Fibroblast of lung (primary cell): Measurements from ENCODE around the gene ARHGAP10. TPM values are rescaled to one million over a fixed set of nuclear protein-coding genes. Genes with fewer than 3 reads are reported as not detected.

ENCODE experiments used
- DNase-seq, 2 donors: peaks; one replicate each; pipeline versions ENCODE4 v3.0.0 to v3.0.0-alpha.2; 2010; ENCODE audit warnings: low read depth in 2 of 2
- H2AFZ ChIP-seq: 2 replicates; pipeline ENCODE4 v1.5.1; 2012; ENCODE audit warnings: low read length, control low read depth, inconsistent platforms
- H3K27ac ChIP-seq: 2 replicates; pipeline ENCODE4 v1.5.1; 2011; ENCODE audit warnings: low read length, control low read depth; ENCODE audit not compliant: insufficient read depth
- H3K27me3 ChIP-seq: 2 replicates; pipeline ENCODE4 v1.5.1; 2011; ENCODE audit warnings: mild to moderate bottlenecking, low read length; ENCODE audit not compliant: control insufficient read depth, insufficient read depth
- H3K36me3 ChIP-seq: 2 replicates; pipeline ENCODE4 v1.5.1; 2011; ENCODE audit warnings: low read length; ENCODE audit not compliant: control insufficient read depth, insufficient read depth
- H3K4me1 ChIP-seq: 2 replicates; pipeline ENCODE4 v1.5.1; 2011; ENCODE audit warnings: low read length; ENCODE audit not compliant: control insufficient read depth, insufficient read depth; ENCODE audit errors: extremely low read depth
- H3K4me2 ChIP-seq: 2 replicates; pipeline ENCODE4 v1.5.1; 2011; ENCODE audit warnings: low read length, control low read depth; ENCODE audit not compliant: insufficient read depth; ENCODE audit errors: extremely low read depth
- H3K4me3 ChIP-seq, 4 experiments: fragments of 200-600 bp in 1 of 4; sonication (generic) in 1 of 4; replicated peaks in 1 of 4; 2 replicates each; pipeline ENCODE4 v1.5.1; 2011 to 2016; ENCODE audit warnings: low read length in 4 of 4, low read depth in 3 of 4, mild to moderate bottlenecking in 3 of 4, control low read depth in 2 of 4, inconsistent platforms in 1 of 4, mixed read lengths in 1 of 4; ENCODE audit not compliant: insufficient read depth in 1 of 4; ENCODE audit errors: control extremely low read depth in 1 of 4
- H3K79me2 ChIP-seq: 2 replicates; pipeline ENCODE4 v1.5.1; 2012; ENCODE audit warnings: mild to moderate bottlenecking, low read length, inconsistent platforms; ENCODE audit not compliant: control insufficient read depth, insufficient read depth
- H3K9ac ChIP-seq: 2 replicates; pipeline ENCODE4 v1.5.1; 2011; ENCODE audit warnings: mild to moderate bottlenecking, low read length, control low read depth; ENCODE audit not compliant: insufficient read depth
- H3K9me3 ChIP-seq: 2 replicates; pipeline ENCODE4 v1.5.1; 2012; ENCODE audit warnings: low read depth, low read length; ENCODE audit not compliant: control insufficient read depth, insufficient read depth
- H4K20me1 ChIP-seq: 2 replicates; pipeline ENCODE4 v1.5.1; 2011; ENCODE audit warnings: low read length; ENCODE audit not compliant: control insufficient read depth, insufficient read depth; ENCODE audit errors: extremely low read depth
- CTCF ChIP-seq, 2 donors: IDR thresholded peaks in 1 of 2; conservative IDR thresholded peaks in 1 of 2; 1 replicate in 1 of 2; 2 replicates in 1 of 2; pipeline ENCODE4 v1.5.1; 2011 to 2012; ENCODE audit warnings: low read length in 2 of 2, control low read depth in 1 of 2, inconsistent platforms in 1 of 2, low read depth in 1 of 2, mild to moderate bottlenecking in 1 of 2
- EZH2 ChIP-seq: IDR thresholded peaks from 2 replicates; pipeline ENCODE4 v1.5.1; 2012; ENCODE audit warnings: low read length, control low read depth, mild to moderate bottlenecking; ENCODE audit errors: missing control alignments
- polyA plus RNA-seq, 2 donors: library from polyadenylated mRNA; depleted of rRNA in 1 of 2; stranded (reverse) in 1 of 2; unstranded in 1 of 2; fragments of >200 nt; gene quantifications; 2 replicates each; pipeline ENCODE4 v1.2.1, GENCODE V29; 2011 to 2012; ENCODE audit warnings: missing spikeins in 1 of 2
- total RNA-seq: library from RNA; depleted of rRNA; stranded (reverse); fragments of >200 nt; gene quantifications from 2 replicates; pipeline ENCODE4 v1.2.1, GENCODE V29; 2014

Gene ARHGAP10
- total and polyA plus RNA-seq, 2 donors (not counting 1 experiment from before 2014, with no cell fraction given), result 21.6 to 35.8 TPM

- H3K4me1 ChIP-seq, result no peaks in the 10 kb centered on the region
- no peak overlapping the region for H3K4me3 ChIP-seq
- no peaks in the 10 kb centered on the region for H4K20me1 ChIP-seq
- no peak overlapping the region for H2AFZ ChIP-seq
- no peak overlapping the region for H3K4me2 ChIP-seq
- no peaks in the 10 kb centered on the region for H3K27me3 ChIP-seq
- H3K79me2 ChIP-seq, result no peaks in the 10 kb centered on the region
- TF ChIP-seq EZH2 (no peak), CTCF (conservative IDR thresholded peaks at IDR 0.05 in 1 of 2, IDR thresholded peaks at IDR 0.05 in 1 of 2; ENCODE audit: low read depth in 1 of 2, low read length in 2 of 2) (no peak)
- DNase-seq, result no peak
- H3K27ac ChIP-seq, result no peak overlapping the region
- H3K9me3 ChIP-seq, result no peaks in the 10 kb centered on the region
- no peak overlapping the region for H3K9ac ChIP-seq
- H3K36me3 ChIP-seq, result no peaks in the 10 kb centered on the region
Observed at GRCh38 chr4:147891476-147892115, 159.7 kb downstream of the ARHGAP10 start.

- peak; percentile 8 to 66 for DNase-seq
- H3K4me3 ChIP-seq, result no peak overlapping the region
- peaks cover 5% of the 10 kb centered on the region for H3K4me1 ChIP-seq
- H3K9me3 ChIP-seq, result no peaks in the 10 kb centered on the region
- no peak overlapping the region for H3K9ac ChIP-seq
- H2AFZ ChIP-seq, result no peak overlapping the region
- H3K27me3 ChIP-seq, result no peaks in the 10 kb centered on the region
- H4K20me1 ChIP-seq, result no peaks in the 10 kb centered on the region
- no peaks in the 10 kb centered on the region for H3K79me2 ChIP-seq
- peaks cover 3% of the 10 kb centered on the region for H3K36me3 ChIP-seq
- no peak for TF ChIP-seq CTCF (conservative IDR thresholded peaks at IDR 0.05 in 1 of 2, IDR thresholded peaks at IDR 0.05 in 1 of 2; ENCODE audit: low read depth in 1 of 2, low read length in 2 of 2)
- no peak for TF ChIP-seq EZH2
- H3K4me2 ChIP-seq, result peak overlapping the region; percentile 2
- no peak overlapping the region for H3K27ac ChIP-seq
Observed at GRCh38 chr4:147899512-147899911, 167.6 kb downstream of the ARHGAP10 start.

- H3K27me3 ChIP-seq, result no peaks in the 10 kb centered on the region
- no peak overlapping the region for H3K27ac ChIP-seq
- H2AFZ ChIP-seq, result no peak overlapping the region
- no peak overlapping the region for H3K4me3 ChIP-seq
- peaks cover 3% of the 10 kb centered on the region for H3K36me3 ChIP-seq
- H3K79me2 ChIP-seq, result no peaks in the 10 kb centered on the region
- H3K9ac ChIP-seq, result no peak overlapping the region
- no peaks in the 10 kb centered on the region for H4K20me1 ChIP-seq
- no peak for TF ChIP-seq EZH2
- no peak for TF ChIP-seq CTCF (conservative IDR thresholded peaks at IDR 0.05 in 1 of 2, IDR thresholded peaks at IDR 0.05 in 1 of 2; ENCODE audit: low read depth in 1 of 2, low read length in 2 of 2)
- peak in 1 of 2 donors; percentile 11 for DNase-seq
- peaks cover 5% of the 10 kb centered on the region for H3K4me1 ChIP-seq
- H3K9me3 ChIP-seq, result no peaks in the 10 kb centered on the region
- H3K4me2 ChIP-seq, result no peak overlapping the region
Observed at GRCh38 chr4:147901388-147901787, 169.5 kb downstream of the ARHGAP10 start.
